Hepatocyte (in vitro differentiated cells): ENCODE results near the gene CRNN.

ENCODE experiments used
- CTCF ChIP-seq: fragments of 200-600 bp; sonication (generic); IDR thresholded peaks from 2 replicates; pipeline ENCODE4 v1.5.1; 2016; ENCODE audit warnings: antibody characterized with exemption, mild to moderate bottlenecking; ENCODE audit not compliant: poor library complexity
- EZH2 ChIP-seq: fragments of 200-600 bp; sonication (generic); IDR thresholded peaks from 2 replicates; pipeline ENCODE4 v1.6.1; 2016; ENCODE audit warnings: antibody characterized with exemption, mild to moderate bottlenecking, borderline replicate concordance
- EZH2phosphoT487 ChIP-seq: fragments of 200-600 bp; sonication (generic); IDR thresholded peaks from one replicate; pipeline ENCODE4 v1.6.1; 2018; ENCODE audit warnings: antibody characterized with exemption, mild to moderate bottlenecking, low read depth, moderate library complexity; ENCODE audit not compliant: unreplicated experiment, severe bottlenecking

GRCh38 chr1:152411134-152411533 lies 2.9 kb downstream of the CRNN start:
- TF ChIP-seq CTCF: no peak
- TF ChIP-seq EZH2phosphoT487: no peak
- TF ChIP-seq EZH2: no peak
